Stimulated activated CD8-positive, alpha-beta memory T cell treated with anti-CD3 and anti-CD28 coated beads, Interleukin-7, amount 100 ng/mL, for 48 hours (primary cell): Measurements from ENCODE around the gene SIGLEC12.

Experiments used
- DNase-seq, 2 donors: peaks; one replicate each; pipeline ENCODE4 v3.0.0-alpha.2; 2020; ENCODE audit warnings: low read depth in 1 of 2; ENCODE audit errors: extremely low read depth in 1 of 2

SIGLEC12 gene

GRCh38 chr19:51501594-51502263, at the start of gene SIGLEC12:
Gene SIGLEC12, minus strand, starts transcription at chr19:51501800. Its CDS starts 67 bp downstream, at chr19:51501733.
- peak in 1 of 2 donors; percentile 28 for DNase-seq

- DNase-seq, result no peak
Measured at GRCh38 chr19:51550848-51551672, 49.5 kb upstream of the SIGLEC12 start.

DNA sequence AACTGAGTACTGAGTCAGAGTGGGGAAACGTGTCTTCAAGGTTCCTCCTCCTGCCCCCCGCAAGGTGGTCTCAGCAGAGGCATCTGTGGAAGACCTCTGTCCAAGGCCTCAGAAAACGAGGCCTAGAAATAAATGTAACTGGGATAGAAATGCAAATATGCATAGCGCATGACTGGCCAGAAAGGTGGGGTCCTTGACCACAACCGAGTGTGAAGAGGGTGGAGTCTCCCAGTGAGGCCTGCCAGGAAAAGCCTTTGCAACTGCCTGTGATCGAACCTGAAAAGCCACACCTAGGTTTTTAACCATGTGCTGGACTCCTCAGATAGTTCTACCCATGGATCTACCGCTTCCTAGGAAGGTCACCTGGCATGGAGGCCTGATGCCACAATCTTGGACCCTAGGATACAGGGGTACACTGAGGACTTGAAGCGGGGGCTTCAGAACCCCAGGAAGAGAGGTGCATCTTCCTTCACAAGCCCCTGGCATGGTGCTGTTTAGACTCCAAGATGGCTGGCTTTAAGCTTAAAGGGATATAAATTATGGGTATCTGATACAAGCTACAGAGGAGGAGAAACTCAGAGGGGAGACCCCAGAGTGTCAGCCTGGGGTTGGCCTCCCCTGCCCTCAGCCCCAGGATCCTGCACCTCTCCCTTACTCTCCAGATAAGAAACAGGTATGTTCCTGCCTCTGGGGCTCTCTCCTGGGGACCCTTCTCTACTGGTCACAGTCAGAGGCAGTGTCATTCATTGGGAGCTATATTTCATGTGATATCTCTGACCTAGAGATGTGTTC, 48.1 kb upstream of the SIGLEC12 start:
- no peak for DNase-seq

GRCh38 chr19:51548891-51549305, 47.3 kb upstream of the SIGLEC12 start:
- DNase-seq, result no peak

DNA sequence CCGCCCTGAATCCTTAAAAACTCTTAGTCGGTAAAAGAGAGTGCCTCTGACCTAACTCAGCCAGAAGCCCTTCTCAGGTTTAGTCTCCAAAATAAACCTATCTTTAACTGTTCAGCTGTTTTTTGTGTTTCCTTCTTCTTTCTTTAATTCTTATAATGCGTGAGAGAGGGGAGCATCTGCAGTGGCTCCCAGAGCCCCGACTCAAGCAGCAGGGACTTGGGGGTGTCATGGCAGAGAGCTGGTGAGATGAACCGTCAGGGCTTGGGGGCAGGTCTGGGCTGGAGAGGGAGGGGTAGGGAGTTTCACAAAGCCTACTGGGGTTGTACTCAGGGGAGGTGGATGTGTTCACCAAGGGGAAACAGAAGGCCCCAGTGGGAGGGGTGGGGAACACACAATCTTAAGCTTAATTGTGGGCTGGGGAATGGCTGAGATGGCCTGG, 46.6 kb upstream of the SIGLEC12 start:
- no peak for DNase-seq

- no peak for DNase-seq
Measured at GRCh38 chr19:51547397-51548212, 46.0 kb upstream of the SIGLEC12 start.

GRCh38 chr19:51546650-51547396, 45.2 kb upstream of the SIGLEC12 start:
- DNase-seq, result peak in 1 of 2 donors; percentile 51

DNA sequence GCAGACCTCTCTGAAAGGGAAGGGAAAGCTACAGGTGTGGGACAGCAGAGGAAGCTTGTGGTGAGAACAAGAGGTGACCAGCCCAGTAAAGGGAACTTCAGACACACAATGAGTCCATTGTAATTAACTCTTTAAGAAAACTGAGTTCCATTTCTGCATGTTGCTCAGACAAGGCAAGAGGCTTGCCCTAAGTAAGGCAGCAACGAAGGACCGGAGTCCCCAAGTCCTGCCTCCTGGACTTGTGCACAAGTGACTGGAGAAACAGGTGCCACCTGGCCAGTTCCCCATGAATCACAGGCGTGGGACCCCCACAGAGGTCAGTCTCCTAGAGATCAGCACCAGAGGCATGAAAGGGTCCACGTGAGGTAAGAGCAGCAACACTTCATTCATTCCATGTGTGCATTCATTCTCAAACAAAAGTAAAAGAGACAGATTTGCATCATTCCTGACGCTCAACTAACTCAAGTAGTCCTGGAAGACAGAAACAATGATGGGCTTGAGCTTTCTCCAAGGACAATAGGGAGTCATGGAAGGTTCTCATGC, 44.6 kb upstream of the SIGLEC12 start:
- DNase-seq, result no peak

- DNase-seq, result no peak
Measured at GRCh38 chr19:51544038-51544437, 42.4 kb upstream of the SIGLEC12 start.

GRCh38 chr19:51542699-51543098, 41.1 kb upstream of the SIGLEC12 start:
- DNase-seq, result no peak

DNA sequence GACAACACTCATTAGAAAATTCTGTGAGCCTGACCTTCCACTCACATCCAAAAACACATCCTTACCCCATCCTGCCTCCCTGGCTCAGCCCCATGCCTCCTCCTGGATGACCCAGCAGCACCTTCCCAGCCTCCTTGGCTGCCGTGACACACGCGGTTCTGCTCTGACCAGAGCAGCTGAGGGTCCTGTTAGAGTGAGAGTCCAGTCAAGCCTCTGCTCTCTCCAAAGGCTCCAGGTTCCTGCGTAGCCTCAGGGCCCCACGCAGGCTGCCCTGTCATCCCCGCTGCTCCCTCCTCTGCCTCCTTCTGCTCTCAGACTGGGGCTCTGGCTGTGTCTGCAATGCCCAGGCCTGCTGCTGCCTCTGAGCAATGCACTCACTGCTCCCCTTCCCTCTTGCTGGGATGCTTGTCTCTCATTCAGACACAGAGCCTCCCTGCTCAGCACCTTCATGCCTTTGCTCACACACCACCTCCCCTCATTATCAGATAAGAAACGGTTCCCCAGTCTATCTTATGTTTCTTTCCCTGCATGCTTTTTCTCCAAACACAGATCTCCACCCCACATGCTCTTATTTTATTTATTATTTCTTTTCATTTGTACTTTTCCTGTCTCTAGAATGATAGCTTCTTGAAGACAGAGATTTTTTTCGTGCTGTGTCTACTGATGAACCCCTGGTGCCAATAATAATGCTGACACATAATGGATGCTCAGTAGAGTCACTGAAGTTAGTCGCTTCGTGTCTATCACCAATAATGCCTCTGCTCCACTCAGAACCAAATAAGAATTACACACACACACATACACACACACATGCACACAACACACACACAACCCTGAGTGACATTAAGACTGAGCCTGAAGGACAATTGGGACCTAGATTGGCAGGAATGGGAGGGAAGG, 40.1 kb upstream of the SIGLEC12 start:
- DNase-seq, result no peak

DNA sequence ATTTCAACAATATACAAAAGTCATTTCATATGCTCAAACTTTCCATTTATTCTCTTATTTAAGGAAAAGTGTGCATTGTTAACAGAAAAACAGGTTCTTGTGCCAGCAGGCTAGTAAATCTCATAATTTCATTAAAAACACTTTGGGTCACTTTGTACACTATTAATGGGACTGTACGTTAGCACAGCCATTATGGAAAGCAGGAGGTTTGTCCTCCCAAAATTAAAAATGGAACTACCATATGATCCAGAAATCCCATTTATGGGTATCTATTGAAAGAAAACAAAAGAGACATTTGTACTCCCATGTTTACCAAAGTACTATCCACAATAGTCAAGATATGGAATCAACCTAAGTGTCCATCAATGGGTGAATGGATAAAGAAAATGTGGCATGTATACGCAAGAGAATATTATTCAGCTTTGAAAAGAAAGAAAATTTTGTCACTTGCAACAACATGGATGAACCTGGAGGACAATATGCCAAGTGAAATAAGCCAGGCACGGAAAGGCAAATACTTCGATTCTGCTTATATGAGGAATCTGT, 38.3 kb upstream of the SIGLEC12 start:
- no peak for DNase-seq

GRCh38 chr19:51535535-51535934, 33.9 kb upstream of the SIGLEC12 start:
- no peak for DNase-seq

DNA sequence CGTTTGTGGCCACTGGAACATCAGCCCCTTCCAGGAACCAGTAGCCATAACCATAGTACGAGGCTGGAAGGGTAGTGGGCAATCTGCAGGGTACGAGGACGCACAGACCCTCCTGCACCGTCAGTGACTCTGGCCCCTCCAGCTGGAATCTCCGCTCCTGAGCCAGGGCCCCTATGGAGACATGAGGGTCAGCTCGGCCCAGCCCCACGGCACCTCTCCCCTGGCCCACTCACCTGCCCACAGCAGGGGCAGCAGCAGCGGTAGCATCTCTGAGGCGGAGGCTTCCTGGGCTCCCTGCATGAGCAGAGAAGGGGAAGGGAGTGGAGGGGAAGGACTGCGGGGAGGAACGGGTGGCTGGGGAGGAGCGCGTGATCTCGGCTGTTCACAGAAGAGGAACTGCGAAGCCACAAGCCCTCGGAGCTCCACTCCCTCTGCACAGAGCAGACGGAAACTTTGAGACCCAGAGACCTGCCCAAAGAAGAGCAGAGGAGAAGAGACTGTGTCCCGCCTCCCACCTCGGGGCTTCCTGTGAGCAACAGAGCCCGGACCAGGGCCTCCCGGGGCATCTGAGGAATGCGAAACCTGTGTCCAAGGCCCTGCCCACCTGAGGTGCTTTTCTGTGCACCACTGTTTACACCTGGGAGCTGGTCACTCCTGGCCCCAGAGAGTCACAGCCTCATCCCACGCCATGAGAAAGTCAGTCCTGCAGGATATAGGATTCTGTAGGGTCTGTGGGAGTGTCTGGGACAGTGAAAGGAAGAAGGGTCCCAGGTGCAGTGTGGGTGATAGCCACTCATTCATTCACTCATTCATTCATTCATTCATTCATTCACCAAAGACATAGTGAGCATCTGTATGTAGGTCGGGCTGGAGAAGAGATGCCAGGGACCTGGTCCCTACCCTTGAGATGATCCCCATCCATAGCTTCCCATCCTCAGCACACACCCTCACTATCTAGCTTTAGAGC, 30.0 kb upstream of the SIGLEC12 start, which contains the start of gene SIGLEC6:
SIGLEC6 (minus strand) TSS at position 322 of the 967 bp plus-strand sequence; CDS start at position 300, 22 bp downstream.
- no peak for DNase-seq

DNA sequence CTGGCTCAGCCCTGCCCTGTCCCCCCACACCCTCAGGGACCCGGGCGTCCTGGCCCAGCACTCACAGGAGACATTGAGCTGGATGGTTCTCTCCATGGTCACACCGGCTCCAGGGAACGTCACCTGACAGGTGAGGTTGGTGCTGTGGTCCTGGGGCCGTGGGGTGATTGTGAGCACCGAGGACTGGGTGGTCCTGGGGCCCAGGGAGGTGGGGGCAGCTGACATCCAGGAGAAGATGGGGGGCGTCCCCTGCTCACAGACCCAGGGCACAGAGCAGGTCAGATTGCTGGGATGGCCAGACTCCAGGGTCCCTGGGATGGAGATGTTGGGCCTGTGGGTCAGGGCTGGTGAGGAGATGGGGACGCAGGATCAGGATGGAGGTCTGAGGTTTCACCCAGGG, 29.0 kb upstream of the SIGLEC12 start:
- no peak for DNase-seq

DNA sequence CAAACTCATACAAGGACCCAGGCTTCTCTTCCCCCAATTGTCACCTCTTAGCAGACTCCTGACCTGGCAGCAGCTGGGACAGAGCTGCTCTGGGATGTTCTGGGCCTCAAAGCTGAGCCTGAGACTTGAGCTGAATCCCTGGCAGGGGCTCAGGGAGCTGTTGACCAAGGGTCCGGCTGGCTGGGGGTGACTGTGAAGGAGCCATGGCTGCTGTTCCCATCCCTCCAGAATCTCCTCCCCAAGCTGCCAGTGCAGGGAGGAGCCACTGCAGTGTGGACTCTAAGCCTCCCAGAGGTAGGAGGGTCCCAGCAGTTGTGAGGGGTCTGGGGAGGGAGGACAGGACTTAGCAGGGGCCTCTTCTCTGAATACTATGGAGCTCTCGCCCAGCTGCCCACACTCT, 27.7 kb upstream of the SIGLEC12 start:
- DNase-seq, result no peak

GRCh38 chr19:51525651-51526050, 24.1 kb upstream of the SIGLEC12 start:
- DNase-seq, result no peak
